AG04449 (cell line): Measurements from ENCODE around the gene PGAP1.

Source experiments
- CTCF ChIA-PET: fragments of 350-600 bp; formaldehyde crosslinking; extraction: SDS; loops from one replicate; lab custom pipeline; 2021; ENCODE audit warnings: antibody characterized with exemption; lab: Yijun Ruan, JAX
- POLR2A ChIA-PET: fragments of 400-600, 350-600 bp; formaldehyde crosslinking; extraction: SDS; loops from one replicate; lab custom pipeline; 2020; ENCODE audit warnings: antibody characterized with exemption, inconsistent platforms; lab: Yijun Ruan, JAX
- DNase-seq: peaks from one replicate; pipeline ENCODE4 v3.0.0-alpha.2; 2010; ENCODE audit warnings: low read depth, low spot score
- H3K4me3 ChIP-seq: 2 replicates; pipeline ENCODE4 v1.5.1; 2011; ENCODE audit warnings: low read depth, mild to moderate bottlenecking, control low read depth, low read length
- CTCF ChIP-seq: IDR thresholded peaks from one replicate; pipeline ENCODE4 v1.5.1; 2011; ENCODE audit warnings: mild to moderate bottlenecking, moderate library complexity, low read length, control low read depth, inconsistent platforms; ENCODE audit not compliant: insufficient read depth; ENCODE audit errors: missing control alignments

Gene PGAP1

GRCh38 chr2:196961889-196962288, 35.4 kb upstream of the PGAP1 start:
- TF ChIP-seq CTCF = no peak
- H3K4me3 ChIP-seq = no peak overlapping the region
- ChIA-PET POLR2A (no interaction called here), CTCF (no interaction called here)
- DNase-seq = no peak

- POLR2A ChIA-PET = no interaction called here
- no peak for DNase-seq
- no peak overlapping the region for H3K4me3 ChIP-seq
- CTCF ChIA-PET = no interaction called here
- TF ChIP-seq CTCF = no peak
Measured at GRCh38 chr2:196959734-196960338, 33.3 kb upstream of the PGAP1 start.

- POLR2A ChIA-PET = no interaction called here
- no peak overlapping the region for H3K4me3 ChIP-seq
- CTCF ChIA-PET = no interaction called here
- no peak for DNase-seq
- no peak for TF ChIP-seq CTCF
Measured at GRCh38 chr2:196959281-196959680, 32.8 kb upstream of the PGAP1 start.

GRCh38 chr2:196957881-196958525, 31.5 kb upstream of the PGAP1 start:
- no peak for DNase-seq
- no peak for TF ChIP-seq CTCF
- H3K4me3 ChIP-seq = no peak overlapping the region
- CTCF ChIA-PET = no interaction called here
- POLR2A ChIA-PET = no interaction called here

GRCh38 chr2:196957442-196957841, 30.9 kb upstream of the PGAP1 start:
- TF ChIP-seq CTCF = no peak
- ChIA-PET CTCF (interaction anchor here (1.2 kb wide), 1 partner anchor 156 kb away, joined by 3 read pairs; no protein-coding TSS in a partner anchor), POLR2A (no interaction called here)
- no peak for DNase-seq
- H3K4me3 ChIP-seq = no peak overlapping the region

GRCh38 chr2:196956069-196956468, 29.6 kb upstream of the PGAP1 start:
- ChIA-PET CTCF (interaction anchor here (1.2 to 1.6 kb wide), 2 partner anchors 14 to 157 kb away, joined by 3 to 4 read pairs; no protein-coding TSS in a partner anchor), POLR2A (no interaction called here)
- H3K4me3 ChIP-seq = no peak overlapping the region
- no peak for DNase-seq
- no peak for TF ChIP-seq CTCF
